ENCODE results near the gene GSTCD.
"Not testable (repeated sequence)": the region's sequence is repeated elsewhere in the genome, so short reads cannot be mapped to it uniquely, and the experiment has no call there.

The GSTCD gene

GRCh38 chr4:105715692-105716278 lies 7.2 kb downstream of the GSTCD start:
- DNase-seq, result no peak

- DNase-seq, result no peak
These were observed 10.6 kb downstream of the GSTCD start for GRCh38 chr4:105719204-105719603.

GRCh38 chr4:105725623-105726022 lies 17.0 kb downstream of the GSTCD start:
- no peak for DNase-seq

GRCh38 chr4:105729895-105730294 lies 21.3 kb downstream of the GSTCD start:
- DNase-seq, result not testable (repeated sequence)

- not testable (repeated sequence) for DNase-seq
These were observed 26.6 kb downstream of the GSTCD start for GRCh38 chr4:105735217-105735616.

- DNase-seq, result no peak
These were observed 33.0 kb downstream of the GSTCD start for GRCh38 chr4:105741548-105741947.

- no peak for DNase-seq
These were observed 39.6 kb downstream of the GSTCD start for GRCh38 chr4:105748222-105748621.

GRCh38 chr4:105751718-105752299 lies 43.2 kb downstream of the GSTCD start:
- DNase-seq, result no peak

GRCh38 chr4:105753361-105753760 lies 44.8 kb downstream of the GSTCD start:
- DNase-seq, result no peak

- DNase-seq, result no peak
These were observed 46.8 kb downstream of the GSTCD start for GRCh38 chr4:105755375-105755774.

GRCh38 chr4:105758958-105759357 lies 50.4 kb downstream of the GSTCD start:
- DNase-seq, result no peak

- DNase-seq, result no peak
These were observed 57.3 kb downstream of the GSTCD start for GRCh38 chr4:105765690-105766407.

- DNase-seq, result no peak
These were observed 59.0 kb downstream of the GSTCD start for GRCh38 chr4:105767579-105767978.

- not testable (repeated sequence) for DNase-seq
These were observed 61.9 kb downstream of the GSTCD start for GRCh38 chr4:105770524-105770923.

- not testable (repeated sequence) for DNase-seq
These were observed 63.5 kb downstream of the GSTCD start for GRCh38 chr4:105772065-105772464.

- DNase-seq, result not testable (repeated sequence)
These were observed 67.3 kb downstream of the GSTCD start for GRCh38 chr4:105775760-105776415.

GRCh38 chr4:105780176-105780575 lies 71.6 kb downstream of the GSTCD start:
- no peak for DNase-seq

- DNase-seq, result no peak
These were observed 76.2 kb downstream of the GSTCD start for GRCh38 chr4:105784761-105785160.

GRCh38 chr4:105785792-105786191 lies 77.2 kb downstream of the GSTCD start:
- DNase-seq, result no peak

GRCh38 chr4:105786748-105787147 lies 78.2 kb downstream of the GSTCD start:
- no peak for DNase-seq

- no peak for DNase-seq
These were observed 88.6 kb downstream of the GSTCD start for GRCh38 chr4:105797225-105797624.

GRCh38 chr4:105805501-105806120 lies 97.0 kb downstream of the GSTCD start:
- no peak for DNase-seq

GRCh38 chr4:105807496-105807895 lies 98.9 kb downstream of the GSTCD start:
- DNase-seq, result no peak

Data from NCI-H187 treated with DMSO at 0.1 percent for 48 hours (cell line).